NCI-H1417 treated with DMSO at 0.1 percent for 48 hours (cell line): Measurements from ENCODE around the gene GAS7.

Experiments used
- DNase-seq: peaks from one replicate; lab custom pipeline; 2025; lab: John Stamatoyannopoulos, UW

Gene GAS7

GRCh38 chr17:10050597-10051101, 147.8 kb downstream of the GAS7 start:
- no peak for DNase-seq

GRCh38 chr17:10048629-10049350, 149.6 kb downstream of the GAS7 start:
- DNase-seq = no peak

GRCh38 chr17:10046786-10047785, 151.3 kb downstream of the GAS7 start:
- no peak for DNase-seq

- DNase-seq = no peak
These were observed 152.3 kb downstream of the GAS7 start for GRCh38 chr17:10045871-10046658.

GRCh38 chr17:10042589-10043244, 155.7 kb downstream of the GAS7 start:
- no peak for DNase-seq

GRCh38 chr17:10041916-10042588, 156.4 kb downstream of the GAS7 start:
- no peak for DNase-seq

- no peak for DNase-seq
These were observed 157.2 kb downstream of the GAS7 start for GRCh38 chr17:10041287-10041612.

- DNase-seq = no peak
These were observed 161.8 kb downstream of the GAS7 start for GRCh38 chr17:10036511-10037061.

GRCh38 chr17:10035885-10036284, 162.5 kb downstream of the GAS7 start:
- no peak for DNase-seq

- no peak for DNase-seq
These were observed 163.5 kb downstream of the GAS7 start for GRCh38 chr17:10034719-10035475.

- no peak for DNase-seq
These were observed 164.4 kb downstream of the GAS7 start for GRCh38 chr17:10033959-10034358.

GRCh38 chr17:10033449-10033848, 165.0 kb downstream of the GAS7 start:
- no peak for DNase-seq

GRCh38 chr17:10032118-10032852, 166.1 kb downstream of the GAS7 start:
- no peak for DNase-seq

GRCh38 chr17:10031606-10032005, 166.8 kb downstream of the GAS7 start:
- DNase-seq = no peak

GRCh38 chr17:10031127-10031526, 167.3 kb downstream of the GAS7 start:
- DNase-seq = no peak

GRCh38 chr17:10029129-10029528, 169.3 kb downstream of the GAS7 start:
- no peak for DNase-seq

GRCh38 chr17:10025976-10026901, 172.2 kb downstream of the GAS7 start:
- DNase-seq = no peak

GRCh38 chr17:10025224-10025623, 173.2 kb downstream of the GAS7 start:
- no peak for DNase-seq
